Measurements from ENCODE around the gene TENM3.

- TF ChIP-seq GATA3 (IDR thresholded peaks at IDR 0.05; ENCODE audit: low read depth, low read length), result no peak
- TF ChIP-seq GATA2 (IDR thresholded peaks at IDR 0.05; ENCODE audit: low read depth, low read length), result no peak
Measured at GRCh38 chr4:182604953-182605352, 361.8 kb downstream of the TENM3 start.

Data from SH-SY5Y (cell line).